ENCODE results near the gene STK40.

STK40 gene

DNA sequence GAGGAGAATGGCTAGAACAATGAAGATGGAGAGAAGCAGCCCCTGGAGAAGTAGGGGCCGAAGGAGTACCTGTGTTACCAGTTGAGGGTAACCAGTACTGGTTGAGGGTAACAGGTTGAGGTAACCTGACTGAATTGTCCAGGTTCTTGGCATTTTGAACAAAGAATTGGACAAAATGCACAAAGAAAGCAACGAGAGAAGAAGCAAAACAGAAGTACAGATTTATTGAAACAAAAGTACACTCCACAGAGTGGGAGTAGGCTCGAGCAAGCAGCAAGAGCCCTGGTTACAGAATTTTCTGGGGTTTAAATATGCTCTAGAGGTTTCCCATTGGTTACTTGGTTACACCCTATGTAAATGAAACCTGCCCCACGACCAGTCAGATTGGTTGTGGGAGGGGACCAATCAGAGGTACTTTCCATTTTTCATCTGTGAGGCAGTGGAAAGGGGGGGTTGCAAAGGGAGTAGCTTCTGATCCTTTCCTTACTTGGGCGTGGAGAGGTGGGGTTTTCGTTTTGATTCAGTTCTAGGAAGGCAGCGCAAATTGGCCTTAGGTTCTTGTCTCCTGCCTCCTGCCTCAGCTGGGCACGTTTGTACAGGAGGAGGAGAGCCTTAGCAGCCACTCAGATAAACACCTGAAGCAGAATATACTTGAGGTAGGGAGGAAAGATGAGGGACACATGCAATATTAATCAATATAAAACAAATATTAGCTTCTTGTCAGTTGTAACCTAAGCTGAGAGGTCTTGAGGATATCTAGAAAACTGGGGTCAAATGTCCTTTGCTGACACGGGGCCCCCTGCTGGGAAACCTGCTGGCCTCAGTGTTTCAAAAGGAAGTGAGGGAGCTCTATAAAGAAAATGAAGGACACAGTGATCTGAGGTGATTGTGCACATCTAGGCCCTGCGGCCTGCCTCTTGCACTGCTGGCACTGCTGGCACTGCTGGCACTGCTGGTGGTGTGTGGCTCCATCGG is 26.2 kb upstream of the STK40 start:
- Histone ChIP-seq H3K9ac (ENCODE audit: low read depth, low read length) (no peak overlapping the region), H3K4me1 (ENCODE audit: control insufficient read depth, insufficient read depth, low read length) (no peaks in the 10 kb centered on the region), H3K9me3 (ENCODE audit: control insufficient read depth, insufficient read depth, low read length) (no peaks in the 10 kb centered on the region), H3K36me3 (ENCODE audit: control insufficient read depth, insufficient read depth, low read length) (peaks cover 5% of the 10 kb centered on the region), H3K4me3 (ENCODE audit: low read depth, low read length) (no peak overlapping the region), H3K27me3 (ENCODE audit: control insufficient read depth, insufficient read depth, low read length) (no peaks in the 10 kb centered on the region)

DNA sequence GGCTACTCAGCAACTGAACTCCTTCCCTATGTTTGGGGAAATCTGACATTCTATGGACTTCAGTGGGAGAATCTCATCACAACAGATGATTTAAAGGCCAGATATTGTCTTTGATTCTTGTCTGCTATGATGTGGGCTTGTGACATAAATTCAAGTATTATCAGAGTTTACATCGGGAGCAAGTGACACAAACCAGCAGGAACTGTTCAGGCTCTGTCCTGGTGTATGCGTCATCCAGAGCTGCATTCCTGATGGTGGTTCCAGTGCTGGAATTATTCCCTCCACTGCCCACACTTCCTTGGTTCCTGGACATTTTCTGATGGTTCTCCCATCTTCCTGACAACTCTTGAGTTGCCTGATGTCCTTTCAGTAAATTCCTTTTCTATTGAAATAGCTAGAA is 22.8 kb upstream of the STK40 start:
- H3K9ac ChIP-seq (ENCODE audit: low read depth, low read length) = no peak overlapping the region
- peaks cover 5% of the 10 kb centered on the region for H3K36me3 ChIP-seq (ENCODE audit: control insufficient read depth, insufficient read depth, low read length)
- H3K27me3 ChIP-seq (ENCODE audit: control insufficient read depth, insufficient read depth, low read length) = no peaks in the 10 kb centered on the region
- H3K9me3 ChIP-seq (ENCODE audit: control insufficient read depth, insufficient read depth, low read length) = no peaks in the 10 kb centered on the region
- H3K4me3 ChIP-seq (ENCODE audit: low read depth, low read length) = no peak overlapping the region
- no peaks in the 10 kb centered on the region for H3K4me1 ChIP-seq (ENCODE audit: control insufficient read depth, insufficient read depth, low read length)

DNA sequence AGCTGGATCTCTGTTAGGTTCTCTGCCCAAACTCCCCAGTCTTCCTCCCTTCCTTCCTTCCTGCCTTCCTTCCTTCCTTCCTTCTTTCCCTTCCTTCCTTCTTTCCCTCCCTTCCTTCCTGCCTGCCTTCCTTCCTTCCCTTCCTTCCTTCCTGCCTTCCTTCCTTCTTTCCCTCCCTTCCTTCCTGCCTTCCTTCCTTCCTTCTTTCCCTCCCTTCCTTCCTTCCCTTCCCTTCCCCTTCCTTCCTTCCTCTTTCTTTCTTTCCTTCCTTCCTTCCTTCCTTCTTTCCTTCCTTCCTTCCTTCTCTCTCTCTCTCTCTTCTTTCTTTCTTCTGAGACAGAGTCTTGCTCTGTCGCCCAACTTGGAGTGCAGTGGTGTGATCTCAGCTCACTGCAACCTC is 20.7 kb upstream of the STK40 start:
- Histone ChIP-seq H3K27me3 (ENCODE audit: control insufficient read depth, insufficient read depth, low read length) (no peaks in the 10 kb centered on the region), H3K4me3 (ENCODE audit: low read depth, low read length) (no peak overlapping the region), H3K4me1 (ENCODE audit: control insufficient read depth, insufficient read depth, low read length) (no peaks in the 10 kb centered on the region), H3K9ac (ENCODE audit: low read depth, low read length) (no peak overlapping the region), H3K9me3 (ENCODE audit: control insufficient read depth, insufficient read depth, low read length) (no peaks in the 10 kb centered on the region), H3K36me3 (ENCODE audit: control insufficient read depth, insufficient read depth, low read length) (peaks cover 5% of the 10 kb centered on the region)

DNA sequence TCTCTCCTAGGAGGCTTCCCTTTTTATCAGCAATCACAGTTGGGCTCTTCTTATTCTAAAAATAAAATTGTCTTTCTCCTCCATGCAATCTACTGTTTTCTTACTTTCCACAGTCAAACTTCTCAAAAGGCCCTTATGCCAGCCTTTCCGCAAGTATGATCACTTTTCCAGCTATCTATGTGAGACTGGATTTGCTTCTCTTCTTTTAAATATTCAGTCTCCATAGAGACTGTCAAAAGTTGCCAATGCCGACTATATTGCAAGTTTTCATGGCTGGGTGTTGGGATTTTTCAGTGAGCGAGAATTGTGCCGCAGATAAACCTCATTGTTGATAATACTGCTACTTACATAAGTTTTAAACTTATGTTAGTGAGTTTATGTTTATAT is 16.8 kb upstream of the STK40 start:
- no peaks in the 10 kb centered on the region for H3K4me1 ChIP-seq (ENCODE audit: control insufficient read depth, insufficient read depth, low read length)
- no peaks in the 10 kb centered on the region for H3K9me3 ChIP-seq (ENCODE audit: control insufficient read depth, insufficient read depth, low read length)

DNA sequence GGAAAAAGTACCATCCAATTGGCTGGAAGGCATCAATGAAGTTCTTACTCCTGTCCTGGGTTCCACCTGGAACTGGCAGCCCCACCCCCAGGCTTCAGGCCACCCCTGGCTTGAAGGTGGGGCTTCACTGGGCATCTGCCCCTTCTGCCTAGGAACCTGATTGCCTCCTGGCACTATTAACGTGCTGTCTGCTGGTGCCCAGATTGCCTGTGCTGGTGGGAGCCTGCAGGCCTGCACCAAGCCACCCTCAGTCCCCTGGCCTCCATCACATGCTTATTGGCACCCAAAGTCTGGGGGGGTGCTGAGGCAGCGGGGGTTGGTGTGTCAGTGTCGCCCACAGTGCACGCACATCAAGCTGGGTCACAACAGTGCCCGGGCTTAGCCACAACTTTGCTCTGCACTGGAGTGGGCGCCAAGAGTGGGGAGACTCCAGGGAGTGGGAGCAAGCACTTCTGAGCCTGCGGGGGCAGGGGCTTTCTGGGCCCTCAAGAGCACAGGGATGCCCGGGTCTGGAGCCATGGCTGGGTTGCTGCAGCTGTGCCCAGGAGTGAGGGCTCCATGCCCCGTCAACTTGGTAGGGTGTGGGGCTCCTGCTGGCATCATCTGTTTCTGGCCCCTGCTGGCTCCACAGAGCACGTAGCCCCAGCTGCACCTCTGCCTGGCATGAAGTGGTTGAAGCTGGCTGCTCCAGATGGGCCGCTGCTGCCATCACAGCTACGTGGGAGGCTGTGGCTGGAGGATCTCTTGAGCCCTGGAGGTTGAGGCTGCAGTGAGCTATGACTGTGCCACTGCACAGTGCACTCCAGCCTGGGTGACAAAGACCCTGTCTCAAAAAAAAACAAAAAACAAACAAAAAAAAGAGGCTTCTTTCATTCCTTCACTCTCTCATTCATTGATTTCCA is 16.1 kb upstream of the STK40 start:
- Histone ChIP-seq H3K9me3 (ENCODE audit: control insufficient read depth, insufficient read depth, low read length) (no peaks in the 10 kb centered on the region), H3K9ac (ENCODE audit: low read depth, low read length) (no peak overlapping the region), H3K4me3 (ENCODE audit: low read depth, low read length) (peak overlapping the region; percentile 91), H3K36me3 (ENCODE audit: control insufficient read depth, insufficient read depth, low read length) (no peaks in the 10 kb centered on the region), H3K27me3 (ENCODE audit: control insufficient read depth, insufficient read depth, low read length) (no peaks in the 10 kb centered on the region), H3K4me1 (ENCODE audit: control insufficient read depth, insufficient read depth, low read length) (no peaks in the 10 kb centered on the region)

More for the DNA sequence above, 16.8 kb upstream of the STK40 start:
- no peaks in the 10 kb centered on the region for H3K27me3 ChIP-seq (ENCODE audit: control insufficient read depth, insufficient read depth, low read length)
- H3K4me3 ChIP-seq (ENCODE audit: low read depth, low read length) = no peak overlapping the region
- peaks cover 3% of the 10 kb centered on the region for H3K36me3 ChIP-seq (ENCODE audit: control insufficient read depth, insufficient read depth, low read length)
- H3K9ac ChIP-seq (ENCODE audit: low read depth, low read length) = no peak overlapping the region

DNA sequence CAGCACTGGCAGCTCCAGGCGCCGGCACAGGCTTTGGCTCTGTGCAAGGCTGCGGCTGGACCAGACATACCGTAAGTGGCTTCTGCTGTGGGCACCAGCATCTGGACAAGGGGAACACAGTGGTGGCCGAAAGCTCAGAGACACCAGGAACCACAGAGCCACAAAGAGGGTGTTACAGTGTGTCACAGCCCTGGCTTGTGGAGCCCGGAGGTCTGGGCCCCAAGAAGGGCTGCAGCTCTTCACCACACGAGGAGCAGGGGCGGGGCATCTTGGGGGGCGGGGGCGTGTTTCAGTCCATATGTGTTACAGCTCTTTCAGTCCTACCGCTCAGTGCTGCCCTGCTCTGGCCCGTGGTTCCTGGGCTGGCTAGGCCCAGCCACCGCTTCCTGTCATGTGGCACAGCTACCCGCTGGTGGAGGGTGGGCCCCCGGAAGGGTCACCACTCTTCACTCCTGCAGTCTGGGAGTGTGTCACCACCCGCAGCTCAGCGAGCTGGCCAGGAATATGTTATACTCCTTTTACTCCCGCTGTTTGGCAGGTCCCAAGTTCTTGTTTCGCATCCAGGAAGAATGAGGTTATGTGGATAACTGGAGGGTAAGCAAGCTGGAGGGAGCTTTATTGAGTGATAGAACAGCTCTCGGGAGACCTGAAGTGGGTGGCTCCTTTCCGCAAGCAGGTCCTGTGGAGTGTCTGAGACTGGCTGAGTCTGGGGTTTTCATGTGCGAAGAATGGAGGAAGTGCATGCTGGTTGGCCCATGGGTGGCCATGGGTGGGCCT is 15.3 kb upstream of the STK40 start:
- Histone ChIP-seq H3K9me3 (ENCODE audit: control insufficient read depth, insufficient read depth, low read length) (no peaks in the 10 kb centered on the region), H3K27me3 (ENCODE audit: control insufficient read depth, insufficient read depth, low read length) (no peaks in the 10 kb centered on the region), H3K36me3 (ENCODE audit: control insufficient read depth, insufficient read depth, low read length) (no peaks in the 10 kb centered on the region), H3K9ac (ENCODE audit: low read depth, low read length) (peak overlapping the region; percentile 66), H3K4me1 (ENCODE audit: control insufficient read depth, insufficient read depth, low read length) (no peaks in the 10 kb centered on the region), H3K4me3 (ENCODE audit: low read depth, low read length) (peak overlapping the region; percentile 91)

DNA sequence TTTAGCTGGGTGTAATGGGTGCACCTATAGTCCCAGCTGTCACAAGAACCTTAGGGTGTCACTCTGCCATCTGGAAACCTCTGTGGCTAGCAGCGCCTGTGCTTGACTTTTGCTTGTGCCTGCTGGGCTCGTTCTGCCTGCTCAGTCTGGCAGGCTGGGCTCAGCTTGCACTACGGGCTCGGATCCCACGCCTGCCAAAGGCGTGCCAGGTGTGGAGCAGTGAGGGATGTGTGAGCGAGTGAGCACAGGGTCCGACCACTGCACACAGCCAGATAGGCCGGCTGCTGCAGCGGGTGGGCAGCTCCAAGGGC is 14.7 kb upstream of the STK40 start:
- Histone ChIP-seq H3K9ac (ENCODE audit: low read depth, low read length) (peak overlapping the region; percentile 60), H3K9me3 (ENCODE audit: control insufficient read depth, insufficient read depth, low read length) (no peaks in the 10 kb centered on the region), H3K4me1 (ENCODE audit: control insufficient read depth, insufficient read depth, low read length) (no peaks in the 10 kb centered on the region), H3K4me3 (ENCODE audit: low read depth, low read length) (peak overlapping the region; percentile 91), H3K36me3 (ENCODE audit: control insufficient read depth, insufficient read depth, low read length) (no peaks in the 10 kb centered on the region), H3K27me3 (ENCODE audit: control insufficient read depth, insufficient read depth, low read length) (no peaks in the 10 kb centered on the region)

DNA sequence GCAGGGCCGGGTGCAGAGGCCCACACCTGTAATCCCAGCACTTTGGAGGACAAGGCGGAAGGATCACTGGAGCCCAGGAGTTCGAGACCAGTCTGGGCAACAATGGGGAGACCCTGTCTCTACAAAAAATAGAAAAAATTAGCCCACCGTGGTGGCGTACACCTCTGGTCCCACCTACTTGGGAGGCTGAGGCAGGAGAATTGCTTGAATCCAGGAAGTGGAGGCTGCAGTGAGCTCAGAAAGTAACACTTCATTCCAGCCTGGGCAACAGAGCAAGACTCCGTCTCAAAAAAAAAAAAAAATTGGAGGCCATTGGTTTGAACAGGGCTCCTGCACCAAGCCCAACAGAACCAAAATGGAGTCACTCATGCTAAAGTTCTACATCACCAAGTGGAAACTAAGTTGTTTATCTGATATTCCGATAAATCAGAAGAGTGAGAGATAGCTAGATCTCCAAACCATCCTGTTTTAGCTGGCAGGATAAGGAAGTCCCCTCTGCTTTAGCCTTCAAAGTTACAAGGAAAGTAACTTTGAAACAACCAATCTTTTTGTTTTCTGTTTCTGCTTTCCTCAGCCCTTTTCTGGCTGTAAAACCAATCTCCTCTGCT is 12.8 kb upstream of the STK40 start:
- H3K4me3 ChIP-seq (ENCODE audit: low read depth, low read length) = peak overlapping the region; percentile 93
- no peaks in the 10 kb centered on the region for H3K27me3 ChIP-seq (ENCODE audit: control insufficient read depth, insufficient read depth, low read length)
- H3K9ac ChIP-seq (ENCODE audit: low read depth, low read length) = no peak overlapping the region
- no peaks in the 10 kb centered on the region for H3K4me1 ChIP-seq (ENCODE audit: control insufficient read depth, insufficient read depth, low read length)
- H3K9me3 ChIP-seq (ENCODE audit: control insufficient read depth, insufficient read depth, low read length) = no peaks in the 10 kb centered on the region
- H3K36me3 ChIP-seq (ENCODE audit: control insufficient read depth, insufficient read depth, low read length) = peaks cover 8% of the 10 kb centered on the region

DNA sequence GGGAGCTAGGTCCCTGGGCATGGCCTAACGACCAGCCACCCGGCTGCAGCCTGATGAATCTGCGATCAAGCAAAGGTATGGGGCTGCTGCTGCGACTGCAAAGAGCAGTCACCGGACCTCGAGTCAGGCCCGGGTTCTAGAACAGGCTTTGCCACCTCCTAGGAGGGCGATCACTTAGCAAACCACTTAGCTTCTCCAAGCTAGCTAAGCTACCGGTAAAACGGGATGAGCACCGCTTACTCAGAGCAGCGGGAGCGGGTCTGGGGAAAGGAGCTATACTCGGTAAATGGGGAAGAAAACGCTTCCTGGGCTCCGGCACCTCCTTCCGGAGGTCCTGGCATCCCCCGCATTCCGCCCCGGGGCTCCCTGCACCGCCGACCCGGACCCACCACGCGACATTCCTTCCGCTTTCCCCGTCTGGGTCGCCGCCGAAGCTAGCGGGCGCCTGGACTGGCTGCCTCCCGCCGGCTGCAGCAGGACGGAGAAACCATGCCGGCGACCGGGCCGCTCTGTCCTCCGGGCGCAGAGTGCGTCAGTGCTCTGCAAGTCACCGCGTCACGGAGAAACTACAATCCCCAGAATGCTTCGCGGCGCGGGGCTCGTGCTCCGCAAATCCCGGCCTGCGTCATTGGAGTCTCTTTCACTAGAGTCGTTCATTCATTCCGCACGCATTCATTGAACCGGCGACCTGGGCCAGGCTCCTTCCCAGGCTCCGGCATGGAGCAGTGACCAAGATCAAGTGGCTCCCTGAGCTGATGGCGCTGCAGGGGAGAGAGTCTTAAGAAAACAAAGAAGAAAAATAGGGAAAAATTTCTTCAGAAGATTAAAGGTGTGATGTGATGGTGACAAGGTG is 11.9 kb upstream of the STK40 start, which contains the start of gene LSM10:
Gene LSM10 (minus strand): TSS at position 531 of the 853 bp plus-strand sequence. CDS start 3,779 bp downstream, outside the sequence.
- H3K4me3 ChIP-seq (ENCODE audit: low read depth, low read length) = peak within 1 kb of the TSS; percentile 93
- no peaks in the 10 kb centered on the region for H3K4me1 ChIP-seq (ENCODE audit: control insufficient read depth, insufficient read depth, low read length)
- no peaks in the 10 kb centered on the region for H3K9me3 ChIP-seq (ENCODE audit: control insufficient read depth, insufficient read depth, low read length)
- peak within 1 kb of the TSS; percentile 94 for H3K9ac ChIP-seq (ENCODE audit: low read depth, low read length)
- peaks cover 14% of the 10 kb centered on the region for H3K36me3 ChIP-seq (ENCODE audit: control insufficient read depth, insufficient read depth, low read length)
- H3K27me3 ChIP-seq (ENCODE audit: control insufficient read depth, insufficient read depth, low read length) = no peaks in the 10 kb centered on the region

DNA sequence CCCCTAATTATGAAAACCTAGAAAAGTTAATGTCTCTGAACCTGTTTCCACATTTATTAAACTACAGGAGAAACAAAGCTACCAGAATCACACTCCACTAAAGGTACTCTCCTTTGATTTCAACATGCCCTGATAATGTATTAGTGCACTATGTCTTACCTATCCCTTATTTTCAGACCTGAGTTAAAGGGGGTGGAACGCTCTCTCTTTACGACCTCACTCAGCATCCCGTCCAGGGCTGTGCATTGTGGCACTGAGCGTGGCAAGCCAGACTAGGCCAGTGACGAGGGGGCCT is 11.3 kb upstream of the STK40 start:
- Histone ChIP-seq H3K27me3 (ENCODE audit: control insufficient read depth, insufficient read depth, low read length) (no peaks in the 10 kb centered on the region), H3K4me3 (ENCODE audit: low read depth, low read length) (peak overlapping the region; percentile 93), H3K4me1 (ENCODE audit: control insufficient read depth, insufficient read depth, low read length) (no peaks in the 10 kb centered on the region), H3K9ac (ENCODE audit: low read depth, low read length) (peak overlapping the region; percentile 94), H3K36me3 (ENCODE audit: control insufficient read depth, insufficient read depth, low read length) (peaks cover 18% of the 10 kb centered on the region), H3K9me3 (ENCODE audit: control insufficient read depth, insufficient read depth, low read length) (no peaks in the 10 kb centered on the region)

Data from iPS-15b (cell line).